Breast epithelium (tissue), 4 donors: ENCODE data around the gene RHEB. TPM values are rescaled to one million over a fixed set of nuclear protein-coding genes. Genes with fewer than 3 reads are reported as not detected.

ENCODE experiments used
- DNase-seq, 2 donors: peaks; one replicate each; pipeline ENCODE4 v3.0.0-alpha.2; 2019; ENCODE audit warnings: low spot score in 2 of 2
- H3K27ac ChIP-seq, 2 donors: fragments of 200-600 bp; sonication (generic) in 1 of 2; one replicate each; pipeline ENCODE4 v1.5.1; 2016 to 2019; ENCODE audit warnings: mild to moderate bottlenecking in 1 of 2
- H3K27me3 ChIP-seq, 2 donors: fragments of 200-600 bp; sonication (generic) in 1 of 2; one replicate each; pipeline versions ENCODE4 v1.5.1 to v1.6.0; 2017 to 2019; ENCODE audit warnings: control low read depth in 1 of 2, mild to moderate bottlenecking in 1 of 2
- H3K36me3 ChIP-seq: fragments of 200-600 bp; one replicate; pipeline ENCODE4 v1.5.1; 2019
- H3K4me1 ChIP-seq, 2 donors: fragments of 200-600 bp; sonication (generic); one replicate each; pipeline ENCODE4 v1.5.1; 2016 to 2019; ENCODE audit warnings: control low read depth in 1 of 2
- H3K4me3 ChIP-seq, 3 donors: fragments of 200-600 bp; sonication (generic); 1 replicate in 2 of 3; 2 replicates in 1 of 3; pipeline ENCODE4 v1.5.1; 2016 to 2019; ENCODE audit warnings: mild to moderate bottlenecking in 3 of 3, moderate library complexity in 2 of 3
- H3K9me3 ChIP-seq, 2 donors: fragments of 200-600 bp; sonication (generic) in 1 of 2; one replicate each; pipeline ENCODE4 v1.5.1; 2016 to 2019; ENCODE audit warnings: control low read depth in 1 of 2
- CTCF ChIP-seq, 3 donors: fragments of 450-650 bp; IDR thresholded peaks; one replicate each; pipeline ENCODE4 v1.5.1; 2016 to 2017; ENCODE audit warnings: antibody characterized with exemption in 3 of 3, mild to moderate bottlenecking in 3 of 3, moderate library complexity in 3 of 3
- POLR2A ChIP-seq: fragments of 450-650 bp; IDR thresholded peaks from one replicate; pipeline ENCODE4 v1.6.1; 2016; ENCODE audit warnings: antibody characterized with exemption, mild to moderate bottlenecking, moderate library complexity
- POLR2AphosphoS5 ChIP-seq, 3 donors: sonication (generic); formaldehyde crosslinking; IDR thresholded peaks; one replicate each; pipeline ENCODE4 v1.6.1; 2017; ENCODE audit warnings: antibody characterized with exemption in 3 of 3
- intact Hi-C: fragments of 100-400 bp; cut with DNase I; formaldehyde crosslinking; loops from one replicate; pipeline ENCODE4 v1.15.1; 2023; ENCODE audit warnings: low total_unique reads
- total RNA-seq, 3 donors: library from RNA; depleted of rRNA; stranded (reverse); fragments of >200 nt; gene quantifications; one replicate each; pipeline ENCODE4 v1.1.0, GENCODE V29; 2016

The RHEB gene
- total RNA-seq, 3 donors from 2014 or later: 89.3 to 99.3 (median 95.0) TPM

GRCh38 chr7:151559557-151560183, 40.0 kb upstream of the RHEB start:
- Histone ChIP-seq H3K9me3 (no peaks in the 10 kb centered on the region), H3K4me3 (no peak overlapping the region), H3K36me3 (peaks cover 5% of the 10 kb centered on the region), H3K27ac (no peak overlapping the region), H3K27me3 (no peaks in the 10 kb centered on the region), H3K4me1 (no peaks in the 10 kb centered on the region)
- DNase-seq: no peak
- TF ChIP-seq CTCF (IDR thresholded peaks at IDR 0.05) (no peak), POLR2A (no peak), POLR2AphosphoS5 (IDR thresholded peaks at IDR 0.05) (no peak)
- intact Hi-C loops: no loop called here

GRCh38 chr7:151558575-151558974, 38.9 kb upstream of the RHEB start:
- no peak for DNase-seq
- H3K27ac ChIP-seq: no peak overlapping the region
- intact Hi-C loops: no loop called here
- H3K4me3 ChIP-seq: no peak overlapping the region
- H3K27me3 ChIP-seq: no peaks in the 10 kb centered on the region
- no peaks in the 10 kb centered on the region for H3K4me1 ChIP-seq
- TF ChIP-seq CTCF (IDR thresholded peaks at IDR 0.05) (no peak), POLR2AphosphoS5 (IDR thresholded peaks at IDR 0.05) (no peak), POLR2A (no peak)
- no peaks in the 10 kb centered on the region for H3K9me3 ChIP-seq
- H3K36me3 ChIP-seq: peaks cover 5% of the 10 kb centered on the region

GRCh38 chr7:151556592-151556991, 36.9 kb upstream of the RHEB start:
- H3K36me3 ChIP-seq: peaks cover 5% of the 10 kb centered on the region
- no peak overlapping the region for H3K4me3 ChIP-seq
- peaks cover 0 to 7% of the 10 kb centered on the region in 2 donors for H3K4me1 ChIP-seq
- DNase-seq: no peak
- TF ChIP-seq POLR2A: no peak
- TF ChIP-seq CTCF (IDR thresholded peaks at IDR 0.05): no peak
- no peak for TF ChIP-seq POLR2AphosphoS5 (IDR thresholded peaks at IDR 0.05)
- no peak overlapping the region for H3K27ac ChIP-seq
- no peaks in the 10 kb centered on the region for H3K27me3 ChIP-seq
- intact Hi-C loops: no loop called here
- no peaks in the 10 kb centered on the region for H3K9me3 ChIP-seq

GRCh38 chr7:151553356-151553755, 33.7 kb upstream of the RHEB start:
- Histone ChIP-seq H3K36me3 (no peaks in the 10 kb centered on the region), H3K4me3 (no peak overlapping the region), H3K9me3 (no peaks in the 10 kb centered on the region), H3K4me1 (peaks cover 0 to 7% of the 10 kb centered on the region in 2 donors), H3K27me3 (no peaks in the 10 kb centered on the region), H3K27ac (peak overlapping the region in 1 of 2 donors; percentile 75)
- TF ChIP-seq CTCF (IDR thresholded peaks at IDR 0.05) (no peak), POLR2AphosphoS5 (IDR thresholded peaks at IDR 0.05) (no peak), POLR2A (no peak)
- no peak for DNase-seq
- intact Hi-C loops: no loop called here

- H3K27ac ChIP-seq: peak overlapping the region; percentile 57 to 75
- intact Hi-C loops: no loop called here
- H3K4me3 ChIP-seq: peak overlapping the region in 1 of 3 donors; percentile 30
- no peak for TF ChIP-seq POLR2A
- peak; percentile 35 to 88 (median 77) for TF ChIP-seq POLR2AphosphoS5 (IDR thresholded peaks at IDR 0.05)
- peaks cover 0 to 7% of the 10 kb centered on the region in 2 donors for H3K4me1 ChIP-seq
- H3K36me3 ChIP-seq: no peaks in the 10 kb centered on the region
- no peaks in the 10 kb centered on the region for H3K27me3 ChIP-seq
- peak; percentile 71 to 76 for DNase-seq
- no peaks in the 10 kb centered on the region for H3K9me3 ChIP-seq
Observed at GRCh38 chr7:151552352-151553028, 32.8 kb upstream of the RHEB start.
